PC-9 (cell line): ENCODE results near the gene ECE2.

Experiments
- CTCF ChIP-seq: fragments of 200-600 bp; sonication (generic); conservative IDR thresholded peaks from 2 replicates; pipeline ENCODE4 v1.6.1; 2017; ENCODE audit warnings: mixed run types, antibody characterized with exemption, mild to moderate bottlenecking, moderate library complexity
- EZH2 ChIP-seq: fragments of 200-600 bp; sonication (generic); IDR thresholded peaks from 2 replicates; pipeline ENCODE4 v1.8.0; 2017; ENCODE audit warnings: antibody characterized with exemption, low read depth

GRCh38 chr3:184335291-184335660 lies 59.5 kb downstream of the ECE2 start:
- TF ChIP-seq CTCF, result no peak
- no peak for TF ChIP-seq EZH2
